Measurements from ENCODE around the gene SAPCD2. TPM values are rescaled to one million over a fixed set of nuclear protein-coding genes. Genes with fewer than 3 reads are reported as not detected.
A peak's percentile ranks its signal among the peaks of the same experiment; 100 is the strongest.

The SAPCD2 gene
- total RNA-seq, 1 experiment from 2014 or later: 29.8 TPM

GRCh38 chr9:137088121-137088520, 17.8 kb upstream of the SAPCD2 start:
- H3K23me2 ChIP-seq (ENCODE audit: insufficient read length, low read depth, low read length, poor library complexity, severe bottlenecking): peaks cover 12% of the 10 kb centered on the region
- TF ChIP-seq CTCF (conservative IDR thresholded peaks at IDR 0.05): no peak
- H4K8ac ChIP-seq (replicated peaks; ENCODE audit: insufficient read length, low read depth, low read length): no peak overlapping the region
- H3K27me3 ChIP-seq (ENCODE audit: insufficient read depth, low read length): no peaks in the 10 kb centered on the region
- H3K4me3 Mint-ChIP-seq: peak overlapping the region; percentile 82 to 89; a peak in 4 of 5 replicates
- H3K4me1 ChIP-seq (ENCODE audit: insufficient read depth, low read length): no peaks in the 10 kb centered on the region
- H3T11ph ChIP-seq (ENCODE audit: low read length): no peak overlapping the region
- H3K79me1 ChIP-seq (ENCODE audit: insufficient read depth, low read depth, low read length, poor library complexity, severe bottlenecking): no peaks in the 10 kb centered on the region
- no peak overlapping the region for H3K4ac ChIP-seq (ENCODE audit: low read depth, low read length)
- H2BK20ac ChIP-seq (ENCODE audit: low read depth, low read length, poor library complexity, severe bottlenecking): no peak overlapping the region
- no peak overlapping the region for H3K18ac ChIP-seq (ENCODE audit: insufficient read length, low read depth, low read length)
- no peak overlapping the region for H3K27ac ChIP-seq (ENCODE audit: insufficient read length, low read depth, low read length)
- H2AK5ac ChIP-seq (ENCODE audit: insufficient read length, low read length): no peak overlapping the region
- H4K20me1 ChIP-seq (ENCODE audit: control insufficient read depth, insufficient read depth, insufficient read length): no peaks in the 10 kb centered on the region
- H3K79me2 ChIP-seq (ENCODE audit: insufficient read depth, low read length): no peaks in the 10 kb centered on the region
- H2AFZ ChIP-seq (ENCODE audit: low read length): no peak overlapping the region
- peak overlapping the region; percentile 79 for H3K4me2 ChIP-seq (ENCODE audit: insufficient read depth, insufficient read length, low read length)
- no peak overlapping the region for H3K27ac Mint-ChIP-seq
- H3K14ac ChIP-seq (ENCODE audit: insufficient read depth, low read length): no peak overlapping the region
- no peak for DNase-seq
- H3K36me3 Mint-ChIP-seq (ENCODE audit: insufficient read depth in 1 of 3, low read depth in 3 of 3): peaks cover 7 to 12% (median 8%) of the 10 kb centered on the region in 3 experiments; a peak in 6 of 7 replicates
- no peak overlapping the region for H2BK15ac ChIP-seq (ENCODE audit: low read depth, low read length)
- H3K4me1 Mint-ChIP-seq: peaks cover 17 to 20% of the 10 kb centered on the region in 2 experiments
- H3K9me3 ChIP-seq (ENCODE audit: control insufficient read depth, low read depth, low read length): no peaks in the 10 kb centered on the region
- H3K23ac ChIP-seq (ENCODE audit: insufficient read length, low read depth, low read length): no peak overlapping the region
- no peak overlapping the region for H2BK120ac ChIP-seq (ENCODE audit: low read depth, low read length, poor library complexity, severe bottlenecking)
- H4K5ac ChIP-seq (ENCODE audit: insufficient read length, low read depth, low read length): no peak overlapping the region
- no peak overlapping the region for H2BK12ac ChIP-seq (ENCODE audit: insufficient read length, low read depth, low read length)
- no peak overlapping the region for H3K9ac ChIP-seq (ENCODE audit: extremely low read depth, insufficient read length, low read length)
- no CpG with 5 or more reads among the region's 5 CpGs for WGBS (ENCODE audit: extremely low coverage, insufficient read length, low lambda C conversion rate)
- no peak overlapping the region for H3K56ac ChIP-seq (ENCODE audit: insufficient read length, low read depth, low read length)
- H2BK5ac ChIP-seq (ENCODE audit: insufficient read length, low read length): no peak overlapping the region
- H3K27me3 Mint-ChIP-seq (ENCODE audit: low read depth): peaks cover 6% of the 10 kb centered on the region
- no peaks in the 10 kb centered on the region for H3K9me3 Mint-ChIP-seq
- no peak overlapping the region for H4K91ac ChIP-seq (ENCODE audit: insufficient read length, low read depth, low read length)

Data from H9 (cell line).